IMR-90 (cell line): Measurements from ENCODE around the gene OGA. TPM values are rescaled to one million over a fixed set of nuclear protein-coding genes. Genes with fewer than 3 reads are reported as not detected.

Experiments
- ATAC-seq: fragments of 200-7000 bp; cut with Tn5 transposase; 2 replicates; pipeline ENCODE4 v1.9.1; 2020; ENCODE audit warnings: low read depth, mild to moderate bottlenecking, moderate library complexity
- BruUV-seq: library from RNA; stranded (reverse); fragments of 400-500 nt; replicated peaks from 2 replicates; lab custom pipeline; 2021; lab: Mats Ljungman, UMichigan
- CTCF ChIA-PET: fragments of 300-600 bp; formaldehyde crosslinking; extraction: SDS; loops from one replicate; lab custom pipeline; 2021; ENCODE audit warnings: antibody characterized with exemption; lab: Yijun Ruan, JAX
- POLR2A ChIA-PET: fragments of 300-600 bp; sonication (Branson Sonifier 250); formaldehyde crosslinking; loops from one replicate; lab custom pipeline; 2022; ENCODE audit warnings: antibody characterized with exemption; ENCODE audit not compliant: unreplicated experiment; lab: Charles Lee
- DNase-seq: peaks from one replicate; pipeline ENCODE4 v3.0.0; 2013
- H2AFZ ChIP-seq: replicated peaks from 2 replicates; pipeline ENCODE3; 2013; ENCODE audit warnings: low read length, mild to moderate bottlenecking; ENCODE audit not compliant: poor library complexity
- H2AK5ac ChIP-seq: 2 replicates; pipeline ENCODE4 v1.6.1; 2013; ENCODE audit warnings: low read depth, low read length, inconsistent platforms
- H2AK9ac ChIP-seq: replicated peaks from 2 replicates; pipeline ENCODE3; 2013; ENCODE audit warnings: mild to moderate bottlenecking, low read depth, low read length, moderate library complexity; ENCODE audit not compliant: poor library complexity
- H2BK120ac ChIP-seq: 2 replicates; pipeline ENCODE4 v1.6.1; 2013; ENCODE audit warnings: low read depth, low read length, inconsistent platforms
- H2BK15ac ChIP-seq: 3 replicates; pipeline ENCODE4 v1.6.1; 2013; ENCODE audit warnings: low read depth, low read length, inconsistent platforms
- H2BK20ac ChIP-seq: 2 replicates; pipeline ENCODE4 v1.6.1; 2013; ENCODE audit warnings: low read depth, mild to moderate bottlenecking, inconsistent platforms, low read length, moderate library complexity
- H2BK5ac ChIP-seq: 2 replicates; pipeline ENCODE4 v1.6.1; 2013; ENCODE audit warnings: mild to moderate bottlenecking, low read depth, low read length, inconsistent platforms; ENCODE audit not compliant: poor library complexity, severe bottlenecking
- H3K14ac ChIP-seq: replicated peaks from 2 replicates; pipeline ENCODE4 v1.6.1; 2013; ENCODE audit warnings: low read depth, low read length, inconsistent platforms
- H3K18ac ChIP-seq: 2 replicates; pipeline ENCODE4 v1.6.1; 2013; ENCODE audit warnings: low read depth, low read length, control low read depth
- H3K23ac ChIP-seq: 2 replicates; pipeline ENCODE4 v1.6.1; 2013; ENCODE audit warnings: low read depth, low read length, inconsistent platforms
- H3K27ac ChIP-seq: 2 replicates; pipeline ENCODE4 v1.5.1; 2013; ENCODE audit warnings: mild to moderate bottlenecking, control low read depth, low read length; ENCODE audit not compliant: insufficient read depth
- H3K27me3 ChIP-seq: 2 replicates; pipeline ENCODE4 v1.6.1; 2013; ENCODE audit warnings: low read length; ENCODE audit not compliant: control insufficient read depth, insufficient read depth
- H3K36me3 ChIP-seq: 2 replicates; pipeline ENCODE4 v1.6.1; 2013; ENCODE audit warnings: low read length, mixed read lengths; ENCODE audit not compliant: control insufficient read depth, insufficient read depth
- H3K4ac ChIP-seq: 2 replicates; pipeline ENCODE4 v1.6.1; 2013; ENCODE audit warnings: low read depth, low read length, inconsistent platforms
- H3K4me1 ChIP-seq: 2 replicates; pipeline ENCODE4 v1.6.1; 2013; ENCODE audit warnings: low read length, mixed read lengths; ENCODE audit not compliant: control insufficient read depth, insufficient read depth
- H3K4me2 ChIP-seq: 2 replicates; pipeline ENCODE4 v1.6.1; 2013; ENCODE audit warnings: low read depth, mild to moderate bottlenecking, control low read depth, low read length, moderate library complexity
- H3K4me3 ChIP-seq: 2 replicates; pipeline ENCODE4 v1.5.1; 2013; ENCODE audit warnings: low read depth, mild to moderate bottlenecking, control low read depth, low read length, moderate library complexity; ENCODE audit not compliant: insufficient read depth
- H3K56ac ChIP-seq: 2 replicates; pipeline ENCODE4 v1.6.1; 2013; ENCODE audit warnings: low read length, inconsistent platforms; ENCODE audit not compliant: insufficient read depth; ENCODE audit errors: extremely low read depth
- H3K79me1 ChIP-seq, 2 experiments: 2 replicates each; pipeline ENCODE4 v1.6.1; 2013; ENCODE audit warnings: low read length in 2 of 2, inconsistent platforms in 1 of 2, low read depth in 1 of 2
- H3K9ac ChIP-seq: 2 replicates; pipeline ENCODE4 v1.6.1; 2013; ENCODE audit warnings: low read depth, low read length, control low read depth
- H3K9me1 ChIP-seq: 2 replicates; pipeline ENCODE4 v1.6.1; 2013; ENCODE audit warnings: low read length, inconsistent platforms; ENCODE audit not compliant: insufficient read depth
- H3K9me3 ChIP-seq: 2 replicates; pipeline ENCODE4 v1.6.1; 2013; ENCODE audit warnings: low read length; ENCODE audit not compliant: control insufficient read depth, insufficient read depth
- H4K20me1 ChIP-seq: 2 replicates; pipeline ENCODE4 v1.6.1; 2013; ENCODE audit warnings: low read length, inconsistent platforms; ENCODE audit not compliant: insufficient read depth
- H4K5ac ChIP-seq: 2 replicates; pipeline ENCODE4 v1.6.1; 2013; ENCODE audit warnings: mild to moderate bottlenecking, low read depth, low read length, control low read depth
- H4K8ac ChIP-seq, 2 experiments: 2 replicates each; pipeline ENCODE4 v1.6.1; 2013; ENCODE audit warnings: low read depth in 2 of 2, low read length in 2 of 2, control low read depth in 1 of 2, inconsistent platforms in 1 of 2
- H4K91ac ChIP-seq: 2 replicates; pipeline ENCODE4 v1.6.1; 2013; ENCODE audit warnings: low read depth, low read length, inconsistent platforms; ENCODE audit not compliant: insufficient read depth
- CEBPB ChIP-seq: IDR thresholded peaks from 2 replicates; pipeline ENCODE4 v1.6.1; 2012; ENCODE audit warnings: low read depth, low read length, improper control_type of control experiment
- CHD1 ChIP-seq: IDR thresholded peaks from 2 replicates; pipeline ENCODE4 v1.6.1; 2012; ENCODE audit warnings: low read depth, low read length, improper control_type of control experiment
- ELK1 ChIP-seq: fragments of 150-350 bp; IDR thresholded peaks from 2 replicates; pipeline ENCODE4 v1.6.1; 2016; ENCODE audit warnings: low read depth, mild to moderate bottlenecking, low read length, moderate library complexity, borderline replicate concordance
- FOS ChIP-seq: fragments of 150-350 bp; IDR thresholded peaks from 2 replicates; pipeline ENCODE4 v1.6.1; 2016; ENCODE audit warnings: low read depth, low read length
- MAFK ChIP-seq: IDR thresholded peaks from 2 replicates; pipeline ENCODE4 v1.6.1; 2012; ENCODE audit warnings: low read depth, low read length, improper control_type of control experiment
- MAZ ChIP-seq: IDR thresholded peaks from 2 replicates; pipeline ENCODE4 v1.6.1; 2012; ENCODE audit warnings: low read depth, mild to moderate bottlenecking, low read length, improper control_type of control experiment, moderate library complexity, borderline replicate concordance
- MXI1 ChIP-seq: IDR thresholded peaks from 2 replicates; pipeline ENCODE4 v1.6.1; 2012; ENCODE audit warnings: low read depth, mild to moderate bottlenecking, low read length, moderate library complexity, borderline replicate concordance
- NFE2L2 ChIP-seq: fragments of 150-350 bp; IDR thresholded peaks from 2 replicates; pipeline ENCODE4 v1.6.1; 2016; ENCODE audit warnings: low read depth, mild to moderate bottlenecking, low read length
- POLR2A ChIP-seq: IDR thresholded peaks from 2 replicates; pipeline ENCODE4 v1.6.1; 2012; ENCODE audit warnings: mild to moderate bottlenecking, low read depth, low read length
- RAD21 ChIP-seq: IDR thresholded peaks from 2 replicates; pipeline ENCODE4 v1.6.1; 2012; ENCODE audit warnings: low read length, improper control_type of control experiment
- RFX5 ChIP-seq: IDR thresholded peaks from 2 replicates; pipeline ENCODE4 v1.8.0; 2012; ENCODE audit warnings: low read depth, mild to moderate bottlenecking, low read length, moderate library complexity
- SMC3 ChIP-seq: fragments of 150-350 bp; IDR thresholded peaks from 2 replicates; pipeline ENCODE4 v1.6.1; 2016; ENCODE audit warnings: low read depth, mild to moderate bottlenecking, antibody characterized with exemption, low read length, moderate library complexity
- dilution Hi-C: fragments of 300-500 bp; cut with HindIII; formaldehyde crosslinking; loops from one replicate; pipeline ENCODE4 v1.14.3; 2018; ENCODE audit warnings: low sequenced_read_pairs; ENCODE audit not compliant: unreplicated experiment
- in situ Hi-C: fragments of 300-500 bp; cut with MboI; formaldehyde crosslinking; loops from 3 replicates; pipeline ENCODE4 v1.14.3; 2019; ENCODE audit warnings: low sequenced_read_pairs, inconsistent platforms, mixed read lengths
- intact Hi-C: fragments of 100-400 bp; cut with micrococcal nuclease; formaldehyde crosslinking; loops from 2 replicates; pipeline ENCODE4 v1.10.0; 2022
- polyA plus RNA-seq, 3 experiments: library from polyadenylated mRNA; depleted of rRNA; stranded (reverse); fragments of >200 nt; gene quantifications; 2 replicates each; pipeline ENCODE4 v1.2.3, GENCODE V29; 2012; ENCODE audit warnings: low replicate concordance in 1 of 3
- total RNA-seq: library from RNA; depleted of rRNA; stranded (reverse); fragments of >200 nt; gene quantifications from 2 replicates; pipeline ENCODE4 v1.2.3, GENCODE V29; 2012
- TF ChIP-seq, protein P1 (sequence below): fragments of 150-350 bp; IDR thresholded peaks from 2 replicates; pipeline ENCODE4 v1.6.1; 2017; ENCODE audit warnings: mild to moderate bottlenecking, antibody characterized with exemption, low read length, low read depth

Gene OGA
- total and polyA plus RNA-seq, 2 of the 4 experiments (the other 2 are of a cell fraction): 42.5 to 62.9 TPM

- CTCF ChIA-PET: interaction anchor here (0.6 to 4.4 kb wide), 11 partner anchors 7 to 181 kb away, joined by 3 to 60 read pairs (median 6); no protein-coding TSS in a partner anchor
- ATAC-seq (no peak), DNase-seq (no peak)
- POLR2A ChIA-PET: no interaction called here
- Histone ChIP-seq H2BK20ac (no peak overlapping the region), H3K4ac (no peak overlapping the region), H4K91ac (no peak overlapping the region), H3K9me3 (no peaks in the 10 kb centered on the region), H2BK5ac (no peak overlapping the region), H3K9ac (no peak overlapping the region), H3K4me2 (no peak overlapping the region), H3K14ac (no peak overlapping the region), H2AFZ (no peak overlapping the region), H3K36me3 (peaks cover 2% of the 10 kb centered on the region; the same call in 1 of the 2 replicates), H2BK120ac (no peak overlapping the region), H3K27ac (no peak overlapping the region), H3K18ac (no peak overlapping the region), H4K20me1 (peaks cover 38% of the 10 kb centered on the region), H3K9me1 (peaks cover 9% of the 10 kb centered on the region), H4K5ac (no peak overlapping the region), H3K23ac (no peak overlapping the region), H2AK9ac (no peak overlapping the region), H3K56ac (no peak overlapping the region), H3K79me1 (peaks cover 0 to 9% of the 10 kb centered on the region in 2 experiments; a peak in 1 of 4 replicates), H2AK5ac (no peak overlapping the region), H3K4me3 (no peak overlapping the region), H3K4me1 (peaks cover 5% of the 10 kb centered on the region; the same call in 1 of the 2 replicates), H4K8ac (no peak overlapping the region), H2BK15ac (no peak overlapping the region), H3K27me3 (no peaks in the 10 kb centered on the region)
- TF ChIP-seq MAFK (no peak), MXI1 (no peak), POLR2A (no peak), CHD1 (no peak), MAZ (no peak), CEBPB (no peak), NFE2L2 (no peak), SMC3 (no peak), FOS (no peak), RFX5 (no peak), ELK1 (no peak), RAD21 (no peak)
- TF ChIP-seq, protein P1, sequence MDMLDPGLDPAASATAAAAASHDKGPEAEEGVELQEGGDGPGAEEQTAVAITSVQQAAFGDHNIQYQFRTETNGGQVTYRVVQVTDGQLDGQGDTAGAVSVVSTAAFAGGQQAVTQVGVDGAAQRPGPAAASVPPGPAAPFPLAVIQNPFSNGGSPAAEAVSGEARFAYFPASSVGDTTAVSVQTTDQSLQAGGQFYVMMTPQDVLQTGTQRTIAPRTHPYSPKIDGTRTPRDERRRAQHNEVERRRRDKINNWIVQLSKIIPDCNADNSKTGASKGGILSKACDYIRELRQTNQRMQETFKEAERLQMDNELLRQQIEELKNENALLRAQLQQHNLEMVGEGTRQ: no peak
- intact Hi-C loops: no loop called here
- dilution Hi-C loops: no loop called here
- BruUV-seq: no TSS peak
- in situ Hi-C loops: loop anchor here (5.0 kb wide), 1 partner anchor 170 kb away; no protein-coding TSS in a partner anchor
Measured at GRCh38 chr10:101841826-101842225, 23.6 kb upstream of the OGA start.
